ENCODE data around the gene IFTAP.

DNA sequence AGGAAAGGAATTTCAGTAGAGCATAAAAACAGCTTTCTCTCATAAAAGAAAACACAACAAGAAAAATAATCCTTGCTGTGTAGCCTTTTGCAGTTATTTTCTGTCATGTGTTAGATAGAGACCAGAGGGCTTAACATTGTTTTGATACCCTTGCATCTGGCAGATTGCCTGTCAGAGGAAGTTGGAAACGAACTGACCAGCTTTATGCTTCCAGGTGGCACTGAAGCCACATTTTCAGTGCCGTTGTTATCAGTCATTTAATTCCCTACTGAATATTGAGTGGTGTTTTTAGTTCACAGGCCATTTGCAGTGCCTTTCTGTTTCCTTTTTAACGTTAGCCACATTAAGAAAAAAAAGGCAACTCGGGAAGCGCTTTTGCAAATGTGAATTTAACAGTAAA lies 25.2 kb downstream of the IFTAP start:
- no peak for TF ChIP-seq SPI1 (IDR thresholded peaks at IDR 0.05; ENCODE audit: low read depth, low read length)
- no peak for TF ChIP-seq POLR2A (IDR thresholded peaks at IDR 0.05; ENCODE audit: low read depth, low read length)
- TF ChIP-seq PAX5 (IDR thresholded peaks at IDR 0.05; ENCODE audit: insufficient read depth, low read length, severe bottlenecking), result no peak
- no peak for TF ChIP-seq POLR2AphosphoS5 (IDR thresholded peaks at IDR 0.05; ENCODE audit: low read depth, low read length)

Data from GM12891 (cell line).